Upper lobe of left lung (tissue), 6 donors: Measurements from ENCODE around the gene ACAN. TPM values are rescaled to one million over a fixed set of nuclear protein-coding genes. Genes with fewer than 3 reads are reported as not detected.
A peak's percentile ranks its signal among the peaks of the same experiment; 100 is the strongest.

ENCODE experiments used
- ATAC-seq, 2 donors: fragments of 200-7000 bp; cut with Tn5 transposase; one replicate each; pipeline ENCODE4 v1.9.1; 2022; ENCODE audit warnings: mild to moderate bottlenecking in 2 of 2, moderate library complexity in 2 of 2; ENCODE audit not compliant: low FRiP score in 2 of 2
- DNase-seq, 2 donors: peaks; one replicate each; pipeline ENCODE4 v3.0.0-alpha.2; 2019 to 2020
- H3K27ac ChIP-seq, 4 donors: fragments of 200-600 bp; sonication (generic); one replicate each; pipeline ENCODE4 v1.5.1; 2016 to 2019
- H3K27me3 ChIP-seq, 4 donors: fragments of 200-600 bp; sonication (generic); one replicate each; pipeline ENCODE4 v1.5.1; 2017 to 2019
- H3K36me3 ChIP-seq, 4 donors: fragments of 200-600 bp; sonication (generic); one replicate each; pipeline ENCODE4 v1.5.1; 2016 to 2019
- H3K4me1 ChIP-seq, 4 donors: fragments of 200-600 bp; sonication (generic); one replicate each; pipeline ENCODE4 v1.5.1; 2018 to 2019
- H3K4me3 ChIP-seq, 4 donors: fragments of 200-600 bp; sonication (generic); one replicate each; pipeline ENCODE4 v1.5.1; 2017 to 2019; ENCODE audit warnings: mild to moderate bottlenecking in 2 of 4, moderate library complexity in 1 of 4
- H3K9me3 ChIP-seq, 4 donors: fragments of 200-600 bp; sonication (generic); one replicate each; pipeline ENCODE4 v1.5.1; 2018 to 2019
- CTCF ChIP-seq, 6 experiments: fragments of 450-650 bp in 4 of 6; fragments of 200-600 bp in 2 of 6; sonication (generic) in 2 of 6; IDR thresholded peaks; one replicate each; pipeline ENCODE4 v1.5.1; 2016 to 2019; ENCODE audit warnings: antibody characterized with exemption in 6 of 6
- EP300 ChIP-seq, 4 donors: sonication (generic); formaldehyde crosslinking; IDR thresholded peaks; one replicate each; pipeline ENCODE4 v1.5.1; 2017; ENCODE audit warnings: antibody characterized with exemption in 4 of 4, control low read depth in 2 of 4
- POLR2A ChIP-seq, 4 donors: fragments of 450-650 bp; IDR thresholded peaks; one replicate each; pipeline ENCODE4 v1.5.1; 2016 to 2017; ENCODE audit warnings: antibody characterized with exemption in 4 of 4, mild to moderate bottlenecking in 2 of 4
- POLR2AphosphoS5 ChIP-seq, 2 donors: sonication (generic); formaldehyde crosslinking; IDR thresholded peaks; one replicate each; pipeline ENCODE4 v1.5.1; 2017; ENCODE audit warnings: antibody characterized with exemption in 2 of 2
- WGBS, 2 donors: methylation state at CpG; one replicate each; pipeline ENCODE4 v1.1.5; 2017 to 2018; 5-methylcytosine and 5-hydroxymethylcytosine counted together
- total RNA-seq, 6 donors: library from RNA; depleted of rRNA in 4 of 6; stranded (reverse); fragments of >200 nt in 4 of 6; gene quantifications; one replicate each; pipeline versions ENCODE4 v1.1.0 to v1.2.1, GENCODE V29; 2016 to 2021
- donor health status: DM: no; HTN: no; CAD: no; lungs with moderate emphysema.
- donor health status: DM: no; HTN: yes; CAD: no; lungs with severe emphysema.

Gene ACAN
- total RNA-seq, 6 donors from 2014 or later = 0.24 to 1.6 (median 0.46) TPM; not detected in 3

GRCh38 chr15:88802991-88803240 is 320 bp upstream of the ACAN start:
- H3K36me3 ChIP-seq = no peaks in the 10 kb centered on the region
- H3K27me3 ChIP-seq = peaks cover 0 to 20% (median 8%) of the 10 kb centered on the region in 4 donors
- WGBS, 2 donors = 0% methylated on average over 20 of the region's 28 CpGs; no CpG with 5 or more reads in 1 of the 2 donors
- no peaks in the 10 kb centered on the region for H3K9me3 ChIP-seq
- DNase-seq (peak in 1 of 2 donors; percentile 67), ATAC-seq (no peak)
- H3K27ac ChIP-seq = no peak overlapping the region
- no peak overlapping the region for H3K4me3 ChIP-seq
- no peak for TF ChIP-seq POLR2AphosphoS5 (IDR thresholded peaks at IDR 0.05)
- no peak for TF ChIP-seq POLR2A (IDR thresholded peaks at IDR 0.05)
- TF ChIP-seq EP300 (IDR thresholded peaks at IDR 0.05) = no peak
- TF ChIP-seq CTCF (IDR thresholded peaks at IDR 0.05) = no peak
- H3K4me1 ChIP-seq = peaks cover 0 to 10% (median 0%) of the 10 kb centered on the region in 4 donors

- TF ChIP-seq EP300 (IDR thresholded peaks at IDR 0.05) = no peak
- no peak for TF ChIP-seq POLR2A (IDR thresholded peaks at IDR 0.05)
- TF ChIP-seq CTCF (IDR thresholded peaks at IDR 0.05) = no peak
- no peak for TF ChIP-seq POLR2AphosphoS5 (IDR thresholded peaks at IDR 0.05)
- Histone ChIP-seq H3K4me3 (no peak overlapping the region), H3K36me3 (no peaks in the 10 kb centered on the region), H3K27ac (no peak overlapping the region), H3K4me1 (peaks cover 0 to 10% (median 0%) of the 10 kb centered on the region in 4 donors), H3K27me3 (peaks cover 0 to 20% (median 8%) of the 10 kb centered on the region in 4 donors), H3K9me3 (no peaks in the 10 kb centered on the region)
- ATAC-seq = no peak
- 10 to 12% methylated on average over 10 of the region's 10 CpGs for WGBS, 2 donors
- no peak for DNase-seq
These were observed 648 bp downstream of the ACAN start for GRCh38 chr15:88803920-88804247.

- 43 to 50% methylated on average over 9 to 10 of the region's 10 CpGs for WGBS, 2 donors
- DNase-seq = no peak
These were observed 1.0 kb downstream of the ACAN start for GRCh38 chr15:88804257-88804656.

GRCh38 chr15:88805031-88805780 is 2.0 kb downstream of the ACAN start:
- H3K27ac ChIP-seq = no peak overlapping the region
- peaks cover 0 to 10% (median 0%) of the 10 kb centered on the region in 4 donors for H3K4me1 ChIP-seq
- H3K36me3 ChIP-seq = no peaks in the 10 kb centered on the region
- TF ChIP-seq POLR2A (IDR thresholded peaks at IDR 0.05) (no peak), CTCF (IDR thresholded peaks at IDR 0.05) (no peak), POLR2AphosphoS5 (IDR thresholded peaks at IDR 0.05) (no peak), EP300 (IDR thresholded peaks at IDR 0.05) (no peak)
- WGBS, 2 donors = 56 to 61% methylated on average over 9 of the region's 9 CpGs
- H3K4me3 ChIP-seq = no peak overlapping the region
- DNase-seq (no peak), ATAC-seq (no peak)
- no peaks in the 10 kb centered on the region for H3K9me3 ChIP-seq
- peaks cover 0 to 20% (median 7%) of the 10 kb centered on the region in 4 donors for H3K27me3 ChIP-seq

More at GRCh38 chr15:88804257-88804656, 1.0 kb downstream of the ACAN start:
- TF ChIP-seq POLR2A (IDR thresholded peaks at IDR 0.05) (no peak), POLR2AphosphoS5 (IDR thresholded peaks at IDR 0.05) (no peak), EP300 (IDR thresholded peaks at IDR 0.05) (no peak), CTCF (IDR thresholded peaks at IDR 0.05) (no peak)
- Histone ChIP-seq H3K27ac (no peak overlapping the region), H3K4me1 (peaks cover 0 to 10% (median 0%) of the 10 kb centered on the region in 4 donors), H3K27me3 (peaks cover 0 to 20% (median 8%) of the 10 kb centered on the region in 4 donors), H3K4me3 (no peak overlapping the region), H3K9me3 (no peaks in the 10 kb centered on the region), H3K36me3 (no peaks in the 10 kb centered on the region)
- ATAC-seq = no peak

DNA sequence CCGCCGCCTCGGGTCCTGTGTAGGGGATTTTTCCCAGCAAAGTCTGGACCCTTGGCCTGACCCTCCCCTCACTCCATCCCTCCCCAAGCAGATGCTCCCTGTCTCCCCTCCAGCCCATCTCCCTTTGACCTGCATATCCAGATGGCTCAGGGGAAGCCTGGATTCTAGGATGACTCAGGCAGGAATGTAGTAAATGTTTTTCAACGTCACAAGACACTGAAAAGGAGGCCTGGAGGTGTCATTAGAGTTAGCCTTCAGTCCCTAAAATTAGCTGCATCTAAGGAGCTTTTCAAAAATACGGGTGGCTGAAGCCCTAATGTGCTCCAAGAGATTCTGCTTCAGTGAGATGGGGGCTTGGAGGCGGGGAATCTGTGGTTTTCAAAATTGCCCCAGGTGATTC is 7.2 kb downstream of the ACAN start:
- ATAC-seq = no peak
- H3K27me3 ChIP-seq = no peaks in the 10 kb centered on the region

More for the DNA sequence above, 7.2 kb downstream of the ACAN start:
- TF ChIP-seq CTCF (IDR thresholded peaks at IDR 0.05) = no peak
- TF ChIP-seq POLR2A (IDR thresholded peaks at IDR 0.05) = no peak
- no peak for TF ChIP-seq POLR2AphosphoS5 (IDR thresholded peaks at IDR 0.05)
- TF ChIP-seq EP300 (IDR thresholded peaks at IDR 0.05) = no peak
- Histone ChIP-seq H3K27ac (no peak overlapping the region), H3K4me1 (no peaks in the 10 kb centered on the region), H3K9me3 (no peaks in the 10 kb centered on the region), H3K36me3 (no peaks in the 10 kb centered on the region), H3K4me3 (no peak overlapping the region)
- 73 to 76% methylated on average over 6 of the region's 6 CpGs for WGBS, 2 donors
- no peak for DNase-seq
